OCI-LY7 (cell line): ENCODE measurements around the gene HCN4. TPM values are rescaled to one million over a fixed set of nuclear protein-coding genes. Genes with fewer than 3 reads are reported as not detected.

ENCODE experiments used
- BruUV-seq: library from RNA; stranded (reverse); fragments of 400-500 nt; replicated peaks from 2 replicates; lab custom pipeline; 2021; lab: Mats Ljungman, UMichigan
- CTCF ChIA-PET: fragments of 300-600 bp; sonication (Branson Sonifier 250); formaldehyde crosslinking; loops from one replicate; lab custom pipeline; 2022; ENCODE audit warnings: antibody characterized with exemption; ENCODE audit not compliant: unreplicated experiment; lab: Charles Lee
- POLR2A ChIA-PET: fragments of 300-600 bp; sonication (Branson Sonifier 250); formaldehyde crosslinking; loops from one replicate; lab custom pipeline; 2022; ENCODE audit warnings: antibody characterized with exemption; lab: Charles Lee
- DNase-seq: peaks from one replicate; pipeline ENCODE4 v3.0.0-alpha.2; 2015; ENCODE audit warnings: low spot score
- H2AFZ ChIP-seq: fragments of 200-600 bp; sonication (generic), shearing (Covaris generic); 2 replicates; pipeline ENCODE4 v1.6.1; 2014; ENCODE audit warnings: mild to moderate bottlenecking, antibody characterized with exemption, low read length, moderate library complexity
- H3K27ac ChIP-seq: fragments of 200-600 bp; sonication (generic); 2 replicates; pipeline ENCODE4 v1.5.1; 2014; ENCODE audit warnings: mixed run types, low read depth, mild to moderate bottlenecking, moderate library complexity, low read length, inconsistent platforms; ENCODE audit not compliant: poor library complexity, severe bottlenecking
- H3K36me3 ChIP-seq: fragments of 200-600 bp; sonication (generic); 2 replicates; pipeline ENCODE4 v1.6.1; 2014; ENCODE audit warnings: mild to moderate bottlenecking, antibody characterized with exemption, low read length, moderate library complexity, mixed read lengths; ENCODE audit not compliant: insufficient read depth
- H3K4me1 ChIP-seq: fragments of 200-600 bp; sonication (generic); 2 replicates; pipeline ENCODE4 v1.5.1; 2014; ENCODE audit warnings: mild to moderate bottlenecking, low read length; ENCODE audit not compliant: insufficient read depth, poor library complexity, severe bottlenecking
- H3K4me2 ChIP-seq: fragments of 200-600 bp; sonication (generic); 2 replicates; pipeline ENCODE4 v1.6.1; 2014; ENCODE audit warnings: mild to moderate bottlenecking, low read length
- H3K4me3 ChIP-seq: fragments of 200-600 bp; sonication (generic); 2 replicates; pipeline ENCODE4 v1.5.1; 2014; ENCODE audit warnings: mild to moderate bottlenecking, low read depth, low read length; ENCODE audit not compliant: poor library complexity, severe bottlenecking
- H3K79me2 ChIP-seq: fragments of 200-600 bp; sonication (generic); 2 replicates; pipeline ENCODE4 v1.6.1; 2016; ENCODE audit warnings: low read depth, mild to moderate bottlenecking, low read length, moderate library complexity, mixed read lengths; ENCODE audit not compliant: insufficient read depth
- H3K9me2 ChIP-seq: fragments of 200-600 bp; sonication (generic); 2 replicates; pipeline ENCODE4 v1.6.1; 2016; ENCODE audit warnings: mild to moderate bottlenecking, low read length, mixed read lengths; ENCODE audit not compliant: insufficient read depth
- H3K9me3 ChIP-seq: fragments of 200-600 bp; sonication (generic); 2 replicates; pipeline ENCODE4 v1.6.1; 2014; ENCODE audit warnings: mild to moderate bottlenecking, mixed run types, low read length, mixed read lengths
- H4K20me1 ChIP-seq: fragments of 200-600 bp; sonication (generic); 2 replicates; pipeline ENCODE4 v1.6.1; 2014; ENCODE audit warnings: mild to moderate bottlenecking, antibody characterized with exemption, low read length, moderate library complexity, mixed read lengths; ENCODE audit not compliant: insufficient read depth
- EZH2phosphoT487 ChIP-seq: fragments of 200-600 bp; sonication (generic); IDR thresholded peaks from 2 replicates; pipeline ENCODE4 v1.6.1; 2018; ENCODE audit warnings: low read depth, borderline replicate concordance, mild to moderate bottlenecking, mixed run types, antibody characterized with exemption, low read length, moderate library complexity, mixed read lengths
- intact Hi-C: fragments of 100-400 bp; cut with micrococcal nuclease; formaldehyde crosslinking; loops from one replicate; pipeline ENCODE4 v1.10.0; 2022; ENCODE audit not compliant: unreplicated experiment
- total RNA-seq, 2 experiments: library from RNA; depleted of rRNA in 1 of 2; stranded (reverse); fragments of >200 nt in 1 of 2; shearing (Covaris generic) in 1 of 2; gene quantifications; 2 replicates each; pipeline ENCODE4 v1.2.3, GENCODE V29; 2014 to 2022
- TF ChIP-seq, protein P1 (sequence below): fragments of 200-600 bp; sonication (generic); conservative IDR thresholded peaks from 2 replicates; pipeline ENCODE4 v1.5.1; 2014; ENCODE audit warnings: mild to moderate bottlenecking, antibody characterized with exemption, low read length, moderate library complexity, mixed read lengths

HCN4 gene
- total RNA-seq, 2 experiments from 2014 or later = not detected

DNA sequence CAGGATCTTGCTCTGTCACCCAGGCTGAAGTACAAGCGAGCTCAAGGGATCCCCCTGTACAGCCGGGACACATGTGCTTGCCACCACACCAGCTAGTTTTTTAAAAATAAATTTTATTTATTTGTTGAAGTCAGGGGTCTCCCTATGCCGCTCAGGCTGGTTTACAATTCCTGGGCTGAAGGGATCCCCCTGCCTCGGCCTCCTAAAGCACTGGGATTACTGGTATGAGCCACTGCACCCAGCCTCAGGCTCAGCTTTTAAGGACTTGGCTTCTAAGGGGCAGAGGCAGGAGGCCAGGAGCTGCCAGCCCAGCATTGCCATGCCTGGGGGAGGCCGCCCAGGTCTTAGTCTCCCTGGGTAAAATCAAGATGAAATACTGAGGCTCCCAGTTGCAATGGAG lies 37.3 kb downstream of the HCN4 start:
- no peak overlapping the region for H3K27ac ChIP-seq
- ChIA-PET CTCF (no interaction called here), POLR2A (interaction anchor here (0.6 kb wide), 1 partner anchor 126 kb away, joined by 4 read pairs; no protein-coding TSS in a partner anchor)
- H3K9me3 ChIP-seq = no peaks in the 10 kb centered on the region
- no peaks in the 10 kb centered on the region for H3K79me2 ChIP-seq
- H3K4me1 ChIP-seq = no peaks in the 10 kb centered on the region
- no peak for TF ChIP-seq EZH2phosphoT487
- TF ChIP-seq, protein P1, sequence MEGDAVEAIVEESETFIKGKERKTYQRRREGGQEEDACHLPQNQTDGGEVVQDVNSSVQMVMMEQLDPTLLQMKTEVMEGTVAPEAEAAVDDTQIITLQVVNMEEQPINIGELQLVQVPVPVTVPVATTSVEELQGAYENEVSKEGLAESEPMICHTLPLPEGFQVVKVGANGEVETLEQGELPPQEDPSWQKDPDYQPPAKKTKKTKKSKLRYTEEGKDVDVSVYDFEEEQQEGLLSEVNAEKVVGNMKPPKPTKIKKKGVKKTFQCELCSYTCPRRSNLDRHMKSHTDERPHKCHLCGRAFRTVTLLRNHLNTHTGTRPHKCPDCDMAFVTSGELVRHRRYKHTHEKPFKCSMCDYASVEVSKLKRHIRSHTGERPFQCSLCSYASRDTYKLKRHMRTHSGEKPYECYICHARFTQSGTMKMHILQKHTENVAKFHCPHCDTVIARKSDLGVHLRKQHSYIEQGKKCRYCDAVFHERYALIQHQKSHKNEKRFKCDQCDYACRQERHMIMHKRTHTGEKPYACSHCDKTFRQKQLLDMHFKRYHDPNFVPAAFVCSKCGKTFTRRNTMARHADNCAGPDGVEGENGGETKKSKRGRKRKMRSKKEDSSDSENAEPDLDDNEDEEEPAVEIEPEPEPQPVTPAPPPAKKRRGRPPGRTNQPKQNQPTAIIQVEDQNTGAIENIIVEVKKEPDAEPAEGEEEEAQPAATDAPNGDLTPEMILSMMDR = no peak
- intact Hi-C loops = no loop called here
- no peaks in the 10 kb centered on the region for H3K9me2 ChIP-seq
- no peaks in the 10 kb centered on the region for H3K36me3 ChIP-seq
- H3K4me3 ChIP-seq = no peak overlapping the region
- no peak for DNase-seq
- no peak overlapping the region for H3K4me2 ChIP-seq
- BruUV-seq = no TSS peak
- H4K20me1 ChIP-seq = no peaks in the 10 kb centered on the region
- no peak overlapping the region for H2AFZ ChIP-seq

DNA sequence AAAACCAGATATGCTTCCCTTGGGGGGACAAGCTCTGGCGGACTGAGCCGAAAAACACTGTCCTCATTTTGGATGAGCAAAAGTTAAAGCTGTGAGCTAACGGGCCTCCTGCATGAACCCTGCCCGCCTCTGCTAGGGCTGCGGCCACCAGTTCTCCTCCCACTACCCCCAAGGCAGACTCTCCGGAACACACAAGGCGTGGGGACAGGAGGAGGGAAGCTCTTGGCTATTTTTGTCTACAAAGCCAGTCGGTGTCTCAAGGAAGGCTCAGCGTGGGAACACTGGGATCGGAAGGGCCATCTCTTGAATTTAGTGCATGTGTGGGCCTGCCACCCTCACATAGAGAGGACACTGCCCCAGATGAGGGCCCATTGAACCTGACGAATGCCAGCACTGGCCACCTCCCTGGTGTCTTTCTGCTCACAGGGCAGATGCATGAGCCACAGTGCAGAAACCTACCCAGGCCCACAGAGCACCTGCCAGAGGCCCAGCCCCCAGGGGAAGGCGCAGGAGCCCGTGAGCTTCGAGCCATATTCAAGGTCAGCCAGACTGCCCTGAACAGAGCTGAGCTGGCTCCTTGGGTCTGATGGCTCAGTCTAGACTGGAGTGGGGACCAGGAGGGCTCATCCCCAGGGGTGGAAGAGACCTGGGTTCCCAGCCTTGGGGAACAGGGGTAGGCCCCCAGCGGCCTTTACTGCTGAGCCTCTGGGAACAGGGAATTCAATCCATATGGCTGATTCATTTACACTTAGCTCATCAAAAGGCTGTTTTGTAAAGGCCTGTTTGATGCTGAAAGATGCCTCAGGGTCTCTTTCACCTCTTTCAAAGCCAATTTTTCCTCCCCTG lies 38.3 kb downstream of the HCN4 start:
- no peaks in the 10 kb centered on the region for H3K36me3 ChIP-seq
- no peak overlapping the region for H3K4me2 ChIP-seq
- no peak overlapping the region for H2AFZ ChIP-seq
- H3K4me1 ChIP-seq = no peaks in the 10 kb centered on the region
- ChIA-PET POLR2A (no interaction called here), CTCF (no interaction called here)
- no peak overlapping the region for H3K27ac ChIP-seq
- no peak for DNase-seq
- no peaks in the 10 kb centered on the region for H3K9me2 ChIP-seq
- no peaks in the 10 kb centered on the region for H3K9me3 ChIP-seq
- no peaks in the 10 kb centered on the region for H3K79me2 ChIP-seq
- no peaks in the 10 kb centered on the region for H4K20me1 ChIP-seq
- no TSS peak for BruUV-seq
- H3K4me3 ChIP-seq = no peak overlapping the region
- intact Hi-C loops = no loop called here
- no peak for TF ChIP-seq EZH2phosphoT487
- TF ChIP-seq, protein P1 = no peak
